ENCODE results near the gene KIF13A. TPM values are rescaled to one million over a fixed set of nuclear protein-coding genes. Genes with fewer than 3 reads are reported as not detected.

The KIF13A gene
- total RNA-seq, 5 donors from 2014 or later (not counting 1 experiment from before 2014, with no cell fraction given): 0.55 to 2.0 (median 0.92) TPM

DNA sequence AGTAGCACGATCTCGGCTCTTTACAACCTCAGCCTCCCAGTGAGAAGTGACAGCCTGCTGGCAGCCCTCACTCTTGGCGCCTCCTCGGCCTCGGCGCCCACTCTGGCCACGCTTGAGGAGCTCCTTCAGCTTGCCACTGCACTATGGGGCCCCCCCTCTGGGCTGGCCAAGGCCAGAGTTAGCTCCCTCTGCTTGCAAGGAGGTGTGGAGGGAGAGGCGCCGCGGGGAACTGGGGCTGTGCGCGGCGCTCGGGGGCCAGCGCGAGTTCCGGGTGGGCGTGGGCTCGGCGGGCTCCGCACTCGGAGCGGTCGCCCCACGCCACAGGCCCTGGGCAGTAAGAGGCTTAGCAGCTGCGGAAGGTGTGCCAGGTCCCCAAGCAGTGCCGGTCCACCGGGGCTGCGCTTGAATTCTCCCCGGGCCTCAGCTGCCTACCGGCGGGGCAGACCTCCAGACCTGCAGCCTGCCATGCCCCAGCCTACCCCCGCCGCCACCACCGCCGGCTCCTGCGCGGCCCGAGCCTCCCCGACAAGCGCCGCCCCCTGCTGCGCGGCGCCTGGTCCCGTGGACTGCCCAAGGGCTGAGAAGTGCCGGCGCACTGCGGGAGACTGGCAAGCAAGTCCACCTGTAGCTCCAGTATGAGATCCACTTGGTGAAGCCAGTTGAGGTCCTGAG is 258.7 kb downstream of the KIF13A start:
- Histone ChIP-seq H3K4me1 (ENCODE audit: control insufficient read depth in 1 of 2, extremely low read depth in 1 of 2, insufficient read depth in 2 of 2, low read length in 2 of 2) (no peaks in the 10 kb centered on the region), H3K4me3 (ENCODE audit: control insufficient read depth in 1 of 2, extremely low read depth in 1 of 2, low read length in 1 of 2) (no peak overlapping the region), H3K27me3 (replicated peaks in 1 of 2; ENCODE audit: control insufficient read depth in 2 of 2, extremely low read depth in 1 of 2, insufficient read depth in 2 of 2, low read length in 1 of 2) (peaks cover 0 to 4% of the 10 kb centered on the region in 2 experiments), H3K27ac (ENCODE audit: low read length) (no peak overlapping the region), H3K9me3 (no peaks in the 10 kb centered on the region), H3K36me3 (ENCODE audit: control insufficient read depth in 2 of 2, extremely low read depth in 1 of 2, insufficient read depth in 1 of 2, low read length in 1 of 2) (no peaks in the 10 kb centered on the region)
- no peaks in the 10 kb centered on the region for H3K9me3 Mint-ChIP-seq
- 97% methylated on average over 35 of the region's 49 CpGs for WGBS (ENCODE audit: insufficient coverage)
- no peaks in the 10 kb centered on the region for H3K27me3 Mint-ChIP-seq
- H3K4me3 Mint-ChIP-seq: no peak overlapping the region
- ChIA-PET POLR2A (no interaction called here), CTCF (interaction anchor here in 1 of 2 donors (0.6 to 0.7 kb wide), 2 partner anchors 76 to 1058 kb away, joined by 6 to 9 read pairs; no protein-coding TSS in a partner anchor)
- no peaks in the 10 kb centered on the region for H3K36me3 Mint-ChIP-seq
- no peak overlapping the region for H3K27ac Mint-ChIP-seq
- no peak for DNase-seq
- no peaks in the 10 kb centered on the region for H3K4me1 Mint-ChIP-seq
- no peak for ATAC-seq (replicated peaks in 1 of 4)

DNA sequence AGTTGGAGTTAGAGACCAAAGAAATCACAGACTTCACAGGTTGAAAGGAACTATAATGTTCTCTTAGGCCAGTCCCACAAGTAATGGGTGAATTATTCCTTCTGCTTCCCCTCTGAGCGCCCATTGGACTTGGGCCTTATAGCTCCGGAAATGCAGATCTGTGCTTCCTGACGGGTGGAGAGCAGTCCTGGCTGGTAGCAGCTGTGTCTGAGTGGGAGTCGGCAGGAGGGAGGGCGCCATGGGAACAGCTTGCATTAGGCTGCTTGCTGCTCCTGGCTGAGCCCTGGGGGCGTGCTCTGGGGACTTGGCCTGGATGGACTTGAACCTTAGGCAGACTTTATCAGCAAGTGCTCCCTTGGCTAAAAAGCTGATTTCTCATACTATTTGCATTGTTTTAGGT is 262.4 kb downstream of the KIF13A start:
- ChIA-PET POLR2A (no interaction called here), CTCF (no interaction called here)
- Histone ChIP-seq H3K27me3 (replicated peaks in 1 of 2; ENCODE audit: control insufficient read depth in 2 of 2, extremely low read depth in 1 of 2, insufficient read depth in 2 of 2, low read length in 1 of 2) (peaks cover 0 to 6% of the 10 kb centered on the region in 2 experiments), H3K4me3 (ENCODE audit: control insufficient read depth in 1 of 2, extremely low read depth in 1 of 2, low read length in 1 of 2) (no peak overlapping the region), H3K27ac (ENCODE audit: low read length) (no peak overlapping the region), H3K36me3 (ENCODE audit: control insufficient read depth in 2 of 2, extremely low read depth in 1 of 2, insufficient read depth in 1 of 2, low read length in 1 of 2) (no peaks in the 10 kb centered on the region), H3K4me1 (ENCODE audit: control insufficient read depth in 1 of 2, extremely low read depth in 1 of 2, insufficient read depth in 2 of 2, low read length in 2 of 2) (no peaks in the 10 kb centered on the region), H3K9me3 (no peaks in the 10 kb centered on the region)
- peaks cover 0 to 5% of the 10 kb centered on the region in 2 donors for H3K27me3 Mint-ChIP-seq
- WGBS (ENCODE audit: insufficient coverage): 36% methylated on average over 5 of the region's 6 CpGs
- DNase-seq: no peak
- no peak overlapping the region for H3K27ac Mint-ChIP-seq
- H3K4me3 Mint-ChIP-seq: no peak overlapping the region
- no peaks in the 10 kb centered on the region for H3K9me3 Mint-ChIP-seq
- no peaks in the 10 kb centered on the region for H3K4me1 Mint-ChIP-seq
- no peak for ATAC-seq (replicated peaks in 1 of 4)
- no peaks in the 10 kb centered on the region for H3K36me3 Mint-ChIP-seq

DNA sequence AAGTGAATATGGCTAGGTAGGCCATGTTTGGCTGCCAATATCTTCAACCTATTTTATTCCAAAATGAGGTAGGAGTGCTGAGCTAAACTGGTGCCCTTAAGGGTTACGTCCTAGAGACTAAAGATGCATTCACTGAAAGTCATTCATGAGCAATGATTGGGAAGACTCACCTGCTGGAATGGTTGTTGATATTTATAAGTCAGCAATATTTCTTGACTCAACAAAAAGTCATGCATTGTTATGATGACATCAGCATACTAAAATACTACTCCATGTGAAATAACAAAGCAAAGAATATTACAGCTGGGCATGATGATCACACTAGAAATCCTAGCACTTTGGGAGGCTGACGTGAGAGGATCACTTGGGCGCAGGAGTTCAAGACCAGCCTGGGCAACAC is 263.1 kb downstream of the KIF13A start:
- Histone ChIP-seq H3K27me3 (replicated peaks in 1 of 2; ENCODE audit: control insufficient read depth in 2 of 2, extremely low read depth in 1 of 2, insufficient read depth in 2 of 2, low read length in 1 of 2) (peaks cover 0 to 6% of the 10 kb centered on the region in 2 experiments), H3K27ac (ENCODE audit: low read length) (no peak overlapping the region), H3K36me3 (ENCODE audit: control insufficient read depth in 2 of 2, extremely low read depth in 1 of 2, insufficient read depth in 1 of 2, low read length in 1 of 2) (no peaks in the 10 kb centered on the region), H3K4me3 (ENCODE audit: control insufficient read depth in 1 of 2, extremely low read depth in 1 of 2, low read length in 1 of 2) (no peak overlapping the region), H3K4me1 (ENCODE audit: control insufficient read depth in 1 of 2, extremely low read depth in 1 of 2, insufficient read depth in 2 of 2, low read length in 2 of 2) (no peaks in the 10 kb centered on the region), H3K9me3 (no peaks in the 10 kb centered on the region)
- Mint-ChIP-seq H3K4me3 (no peak overlapping the region), H3K27ac (no peak overlapping the region), H3K27me3 (peaks cover 0 to 5% of the 10 kb centered on the region in 2 donors), H3K4me1 (no peaks in the 10 kb centered on the region), H3K9me3 (no peaks in the 10 kb centered on the region), H3K36me3 (no peaks in the 10 kb centered on the region)
- POLR2A ChIA-PET: no interaction called here
- CTCF ChIA-PET: interaction anchor here in 1 of 2 donors (0.6 kb wide), 1 partner anchor 10 kb away, joined by 3 read pairs; no protein-coding TSS in a partner anchor
- no peak for DNase-seq
- no peak for ATAC-seq (replicated peaks in 1 of 4)
- no CpG with 5 or more reads among the region's 3 CpGs for WGBS (ENCODE audit: insufficient coverage)

DNA sequence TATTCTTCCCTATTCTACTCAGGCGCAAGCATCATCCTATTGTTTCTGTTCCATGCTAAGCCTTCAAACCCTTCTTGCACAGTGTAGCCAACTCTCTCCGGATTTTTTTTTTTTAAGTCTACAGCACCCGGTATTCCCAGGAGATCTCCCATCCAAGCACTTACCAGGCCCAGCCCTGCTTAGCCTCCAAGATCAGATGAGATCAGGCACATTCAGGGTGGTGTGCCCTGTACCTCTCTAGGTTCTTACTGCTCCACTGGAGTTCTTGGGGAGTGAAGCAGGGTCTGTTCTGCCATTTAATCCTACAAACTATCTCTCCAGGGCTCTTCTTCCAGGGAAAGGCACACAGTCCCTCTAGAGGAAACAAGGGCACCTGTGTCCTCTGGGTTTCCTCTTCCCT is 265.8 kb downstream of the KIF13A start:
- no peak for ATAC-seq (replicated peaks in 1 of 4)
- Histone ChIP-seq H3K36me3 (ENCODE audit: control insufficient read depth in 2 of 2, extremely low read depth in 1 of 2, insufficient read depth in 1 of 2, low read length in 1 of 2) (no peaks in the 10 kb centered on the region), H3K27me3 (replicated peaks in 1 of 2; ENCODE audit: control insufficient read depth in 2 of 2, extremely low read depth in 1 of 2, insufficient read depth in 2 of 2, low read length in 1 of 2) (peaks cover 0 to 8% of the 10 kb centered on the region in 2 experiments), H3K4me1 (ENCODE audit: control insufficient read depth in 1 of 2, extremely low read depth in 1 of 2, insufficient read depth in 2 of 2, low read length in 2 of 2) (no peaks in the 10 kb centered on the region), H3K9me3 (no peaks in the 10 kb centered on the region), H3K4me3 (ENCODE audit: control insufficient read depth in 1 of 2, extremely low read depth in 1 of 2, low read length in 1 of 2) (no peak overlapping the region), H3K27ac (ENCODE audit: low read length) (no peak overlapping the region)
- H3K36me3 Mint-ChIP-seq: no peaks in the 10 kb centered on the region
- H3K27me3 Mint-ChIP-seq: peaks cover 0 to 5% of the 10 kb centered on the region in 2 donors
- no peak overlapping the region for H3K4me3 Mint-ChIP-seq
- DNase-seq: no peak
- 94% methylated on average over 2 of the region's 3 CpGs for WGBS (ENCODE audit: insufficient coverage)
- no peak overlapping the region for H3K27ac Mint-ChIP-seq
- ChIA-PET POLR2A (no interaction called here), CTCF (no interaction called here)
- no peaks in the 10 kb centered on the region for H3K4me1 Mint-ChIP-seq
- no peaks in the 10 kb centered on the region for H3K9me3 Mint-ChIP-seq

DNA sequence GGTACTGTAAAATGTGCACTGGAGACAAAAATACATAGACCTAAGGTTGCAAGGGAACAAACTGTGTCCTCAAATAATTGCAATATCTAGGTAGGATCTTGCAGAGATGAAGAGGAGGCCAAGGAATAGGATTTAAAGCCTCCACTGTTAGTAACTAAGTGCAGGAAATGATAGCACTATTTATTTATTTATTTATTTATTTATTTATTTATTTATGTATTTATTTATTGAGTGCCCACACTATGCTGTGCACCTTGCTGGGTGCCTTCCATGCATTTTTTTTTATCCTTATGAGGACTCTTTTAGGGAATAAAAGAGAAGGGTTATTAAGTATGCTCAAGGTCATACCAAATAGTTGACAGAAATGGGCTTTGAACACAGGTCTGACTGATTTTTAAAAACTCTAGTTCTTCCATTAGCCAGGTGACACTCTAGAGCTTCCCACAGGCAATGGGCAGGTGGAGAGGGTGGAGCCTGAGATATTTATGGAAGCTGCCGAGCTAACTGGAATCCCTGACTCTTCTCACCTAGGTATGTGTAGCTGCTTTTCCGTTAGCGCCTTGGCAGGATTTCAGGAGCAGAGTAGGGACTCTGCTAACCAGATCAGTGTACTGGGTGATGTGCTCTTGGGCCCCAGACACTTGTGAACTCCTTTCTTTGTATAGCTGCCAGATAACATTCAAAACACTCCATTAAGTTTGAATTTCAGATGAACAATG is 268.0 kb downstream of the KIF13A start:
- Mint-ChIP-seq H3K27me3 (peaks cover 0 to 5% of the 10 kb centered on the region in 2 donors), H3K27ac (no peak overlapping the region), H3K36me3 (no peaks in the 10 kb centered on the region), H3K9me3 (no peaks in the 10 kb centered on the region), H3K4me1 (peaks cover 8% of the 10 kb centered on the region in 3 donors), H3K4me3 (no peak overlapping the region)
- H3K4me1 ChIP-seq (ENCODE audit: control insufficient read depth in 1 of 2, extremely low read depth in 1 of 2, insufficient read depth in 2 of 2, low read length in 2 of 2): no peaks in the 10 kb centered on the region
- 100% methylated on average over 1 of the region's 3 CpGs for WGBS (ENCODE audit: insufficient coverage)
- peaks cover 0 to 4% of the 10 kb centered on the region in 2 experiments for H3K27me3 ChIP-seq (replicated peaks in 1 of 2; ENCODE audit: control insufficient read depth in 2 of 2, extremely low read depth in 1 of 2, insufficient read depth in 2 of 2, low read length in 1 of 2)
- H3K27ac ChIP-seq (ENCODE audit: low read length): no peak overlapping the region
- no peaks in the 10 kb centered on the region for H3K9me3 ChIP-seq
- H3K4me3 ChIP-seq (ENCODE audit: control insufficient read depth in 1 of 2, extremely low read depth in 1 of 2, low read length in 1 of 2): no peak overlapping the region
- CTCF ChIA-PET: no interaction called here
- ATAC-seq (replicated peaks in 1 of 4) (no peak), DNase-seq (no peak)
- H3K36me3 ChIP-seq (ENCODE audit: control insufficient read depth in 2 of 2, extremely low read depth in 1 of 2, insufficient read depth in 1 of 2, low read length in 1 of 2): no peaks in the 10 kb centered on the region
- POLR2A ChIA-PET: no interaction called here

DNA sequence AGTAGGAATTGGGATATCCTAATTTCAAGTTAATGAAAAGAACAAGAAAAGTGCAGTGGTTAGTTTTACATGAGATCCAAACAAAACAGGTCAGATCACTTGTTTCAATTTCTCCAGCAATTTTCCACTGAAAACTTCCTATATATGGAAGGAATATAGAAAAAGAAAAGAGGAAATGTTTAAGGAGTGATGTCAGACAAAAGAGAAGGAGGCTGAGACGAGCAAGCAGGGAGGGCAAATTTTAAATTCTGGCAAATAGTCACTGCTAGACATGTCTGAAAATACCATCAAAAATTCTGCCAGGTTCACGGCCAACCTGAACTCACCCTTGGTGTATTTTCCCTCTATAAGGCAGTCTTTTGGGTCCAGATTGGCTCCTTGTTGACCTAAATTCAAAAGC is 271.2 kb downstream of the KIF13A start:
- no peaks in the 10 kb centered on the region for H3K9me3 ChIP-seq
- H3K4me3 ChIP-seq (ENCODE audit: control insufficient read depth in 1 of 2, extremely low read depth in 1 of 2, low read length in 1 of 2): no peak overlapping the region
- WGBS (ENCODE audit: insufficient coverage): no CpG with 5 or more reads among the region's 2 CpGs
- ChIA-PET POLR2A (no interaction called here), CTCF (interaction anchor here in 1 of 2 donors (0.6 kb wide), 1 partner anchor 47 kb away, joined by 3 read pairs; no protein-coding TSS in a partner anchor)
- H3K4me1 ChIP-seq (ENCODE audit: control insufficient read depth in 1 of 2, extremely low read depth in 1 of 2, insufficient read depth in 2 of 2, low read length in 2 of 2): no peaks in the 10 kb centered on the region
- H3K27me3 ChIP-seq (replicated peaks in 1 of 2; ENCODE audit: control insufficient read depth in 2 of 2, extremely low read depth in 1 of 2, insufficient read depth in 2 of 2, low read length in 1 of 2): peaks cover 0 to 2% of the 10 kb centered on the region in 2 experiments
- Mint-ChIP-seq H3K9me3 (no peaks in the 10 kb centered on the region), H3K4me1 (peaks cover 8 to 13% (median 12%) of the 10 kb centered on the region in 3 donors), H3K36me3 (no peaks in the 10 kb centered on the region), H3K27me3 (no peaks in the 10 kb centered on the region), H3K4me3 (no peak overlapping the region), H3K27ac (no peak overlapping the region)
- no peaks in the 10 kb centered on the region for H3K36me3 ChIP-seq (ENCODE audit: control insufficient read depth in 2 of 2, extremely low read depth in 1 of 2, insufficient read depth in 1 of 2, low read length in 1 of 2)
- H3K27ac ChIP-seq (ENCODE audit: low read length): no peak overlapping the region
- DNase-seq (no peak), ATAC-seq (replicated peaks in 1 of 4) (no peak)

Data from T-cell (primary cell).